Neural cell (in vitro differentiated cells): ENCODE results near the gene MOSMO. TPM values are rescaled to one million over a fixed set of nuclear protein-coding genes. Genes with fewer than 3 reads are reported as not detected.

Source experiments
- H2AFZ ChIP-seq: fragments of 200-600, 300-800 bp; sonication (generic), shearing (Covaris generic); 2 replicates; pipeline ENCODE4 v1.6.0; 2014; ENCODE audit warnings: low read depth, mild to moderate bottlenecking, antibody characterized with exemption, low read length, moderate library complexity
- H3F3A ChIP-seq: fragments of 200-600 bp; shearing (Covaris generic); 2 replicates; pipeline ENCODE4 v1.6.1; 2016; ENCODE audit warnings: mild to moderate bottlenecking, moderate library complexity, mixed read lengths, antibody characterized with exemption, low read length; ENCODE audit not compliant: insufficient read depth, poor library complexity, severe bottlenecking
- H3K27ac ChIP-seq: fragments of 200-600, 300-800 bp; sonication (generic), shearing (Covaris generic); 2 replicates; pipeline ENCODE4 v1.5.1; 2014; ENCODE audit warnings: mild to moderate bottlenecking, low read length, moderate library complexity
- H3K27me3 ChIP-seq: fragments of 300-800, 200-600 bp; sonication (generic), shearing (Covaris generic); 2 replicates; pipeline ENCODE4 v1.6.0; 2014; ENCODE audit warnings: mild to moderate bottlenecking, low read depth, low read length, moderate library complexity; ENCODE audit not compliant: insufficient read depth
- H3K36me3 ChIP-seq: fragments of 300-800, 200-600 bp; sonication (generic), shearing (Covaris generic); 2 replicates; pipeline ENCODE4 v1.5.1; 2014; ENCODE audit warnings: mild to moderate bottlenecking, antibody characterized with exemption, low read length, moderate library complexity; ENCODE audit not compliant: insufficient read depth
- H3K4me2 ChIP-seq: fragments of 300-800, 200-600 bp; sonication (generic), shearing (Covaris generic); 2 replicates; pipeline ENCODE4 v1.6.0; 2014; ENCODE audit warnings: mild to moderate bottlenecking, low read length
- H3K4me3 ChIP-seq: fragments of 300-800, 200-600 bp; sonication (generic), shearing (Covaris generic); 2 replicates; pipeline ENCODE4 v1.5.1; 2014; ENCODE audit warnings: mild to moderate bottlenecking, low read length, moderate library complexity
- H3K79me2 ChIP-seq: fragments of 200-600 bp; shearing (Covaris generic); replicated peaks from 2 replicates; pipeline ENCODE4 v1.6.0; 2014; ENCODE audit warnings: mild to moderate bottlenecking, low read length, moderate library complexity; ENCODE audit not compliant: insufficient read depth
- H3K9ac ChIP-seq: fragments of 300-800, 200-600 bp; sonication (generic), shearing (Covaris generic); 2 replicates; pipeline ENCODE4 v1.6.1; 2016; ENCODE audit warnings: mild to moderate bottlenecking, low read length, mixed read lengths
- H3K9me2 ChIP-seq: fragments of 200-600 bp; shearing (Covaris generic); 2 replicates; pipeline ENCODE4 v1.6.1; 2016; ENCODE audit warnings: mild to moderate bottlenecking, low read length, mixed read lengths; ENCODE audit not compliant: insufficient read depth
- H3K9me3 ChIP-seq: fragments of 200-600, 300-800 bp; sonication (generic), shearing (Covaris generic); 2 replicates; pipeline ENCODE4 v1.6.1; 2016; ENCODE audit warnings: mild to moderate bottlenecking, mixed run types, low read length, moderate library complexity, mixed read lengths
- H4K20me1 ChIP-seq: fragments of 200-600 bp; shearing (Covaris generic); 2 replicates; pipeline ENCODE4 v1.6.1; 2016; ENCODE audit warnings: mild to moderate bottlenecking, mixed run types; ENCODE audit not compliant: insufficient read depth
- CTCF ChIP-seq: fragments of 450-650 bp; IDR thresholded peaks from 2 replicates; pipeline ENCODE4 v1.5.1; 2014; ENCODE audit warnings: antibody characterized with exemption, mild to moderate bottlenecking, moderate library complexity; ENCODE audit not compliant: poor library complexity, severe bottlenecking
- EP300 ChIP-seq: fragments of 450-650 bp; conservative IDR thresholded peaks from 2 replicates; pipeline ENCODE4 v1.6.1; 2014; ENCODE audit warnings: antibody characterized with exemption, mild to moderate bottlenecking, moderate library complexity; ENCODE audit not compliant: poor library complexity, severe bottlenecking
- EZH2 ChIP-seq: fragments of 200-600, 300-800 bp; shearing (Covaris generic), sonication (generic); IDR thresholded peaks from 2 replicates; pipeline ENCODE4 v1.6.1; 2014; ENCODE audit warnings: antibody characterized with exemption, low read length, borderline replicate concordance, mild to moderate bottlenecking; ENCODE audit not compliant: insufficient read depth, poor library complexity, severe bottlenecking
- MXI1 ChIP-seq: fragments of 450-650 bp; conservative IDR thresholded peaks from 2 replicates; pipeline ENCODE4 v1.6.1; 2014; ENCODE audit warnings: antibody characterized with exemption, mild to moderate bottlenecking; ENCODE audit not compliant: poor library complexity, severe bottlenecking
- POLR2AphosphoS5 ChIP-seq: IDR thresholded peaks from 2 replicates; pipeline ENCODE4 v1.6.1; 2012
- REST ChIP-seq: IDR thresholded peaks from 2 replicates; pipeline ENCODE4 v1.6.1; 2012; ENCODE audit warnings: borderline replicate concordance
- SMC3 ChIP-seq: fragments of 450-650 bp; conservative IDR thresholded peaks from 2 replicates; pipeline ENCODE4 v1.6.1; 2014; ENCODE audit warnings: antibody characterized with exemption, mild to moderate bottlenecking, moderate library complexity; ENCODE audit not compliant: poor library complexity
- polyA plus RNA-seq: library from polyadenylated mRNA; depleted of rRNA; stranded (reverse); fragments of >200 nt; gene quantifications from 2 replicates; pipeline ENCODE4 v1.2.3, GENCODE V29; 2014

Gene MOSMO
- polyA plus RNA-seq, 1 donor from 2014 or later = 56.3 TPM

GRCh38 chr16:22099256-22099975 lies 91.5 kb downstream of the MOSMO start:
- no peak overlapping the region for H3K27ac ChIP-seq

GRCh38 chr16:22103441-22103840 lies 95.5 kb downstream of the MOSMO start:
- Histone ChIP-seq H3K4me2 (no peak overlapping the region), H3K9me3 (no peaks in the 10 kb centered on the region), H2AFZ (no peak overlapping the region), H3K9ac (no peak overlapping the region), H3K27ac (no peak overlapping the region), H3K36me3 (no peaks in the 10 kb centered on the region), H4K20me1 (no peaks in the 10 kb centered on the region), H3F3A (no peaks in the 10 kb centered on the region), H3K9me2 (no peaks in the 10 kb centered on the region), H3K27me3 (no peaks in the 10 kb centered on the region), H3K4me3 (no peak overlapping the region), H3K79me2 (no peaks in the 10 kb centered on the region)
- TF ChIP-seq SMC3 (no peak), EZH2 (no peak), EP300 (no peak), POLR2AphosphoS5 (no peak), REST (no peak), MXI1 (no peak)

More at GRCh38 chr16:22099256-22099975, 91.5 kb downstream of the MOSMO start:
- no peaks in the 10 kb centered on the region for H3K36me3 ChIP-seq
- H3K9me3 ChIP-seq = no peaks in the 10 kb centered on the region
- no peak overlapping the region for H3K9ac ChIP-seq
- H2AFZ ChIP-seq = no peak overlapping the region
- H3K9me2 ChIP-seq = no peaks in the 10 kb centered on the region
- peak; percentile 30 for TF ChIP-seq CTCF
- peak; percentile 44 for TF ChIP-seq SMC3
- TF ChIP-seq EP300 = no peak
- H3F3A ChIP-seq = no peaks in the 10 kb centered on the region
- no peaks in the 10 kb centered on the region for H3K27me3 ChIP-seq
- no peaks in the 10 kb centered on the region for H3K79me2 ChIP-seq
- no peak overlapping the region for H3K4me2 ChIP-seq
- H3K4me3 ChIP-seq = no peak overlapping the region
- H4K20me1 ChIP-seq = no peaks in the 10 kb centered on the region
